ENCODE measurements around the gene SEC31B. TPM values are rescaled to one million over a fixed set of nuclear protein-coding genes. Genes with fewer than 3 reads are reported as not detected.

Gene SEC31B, protein sequence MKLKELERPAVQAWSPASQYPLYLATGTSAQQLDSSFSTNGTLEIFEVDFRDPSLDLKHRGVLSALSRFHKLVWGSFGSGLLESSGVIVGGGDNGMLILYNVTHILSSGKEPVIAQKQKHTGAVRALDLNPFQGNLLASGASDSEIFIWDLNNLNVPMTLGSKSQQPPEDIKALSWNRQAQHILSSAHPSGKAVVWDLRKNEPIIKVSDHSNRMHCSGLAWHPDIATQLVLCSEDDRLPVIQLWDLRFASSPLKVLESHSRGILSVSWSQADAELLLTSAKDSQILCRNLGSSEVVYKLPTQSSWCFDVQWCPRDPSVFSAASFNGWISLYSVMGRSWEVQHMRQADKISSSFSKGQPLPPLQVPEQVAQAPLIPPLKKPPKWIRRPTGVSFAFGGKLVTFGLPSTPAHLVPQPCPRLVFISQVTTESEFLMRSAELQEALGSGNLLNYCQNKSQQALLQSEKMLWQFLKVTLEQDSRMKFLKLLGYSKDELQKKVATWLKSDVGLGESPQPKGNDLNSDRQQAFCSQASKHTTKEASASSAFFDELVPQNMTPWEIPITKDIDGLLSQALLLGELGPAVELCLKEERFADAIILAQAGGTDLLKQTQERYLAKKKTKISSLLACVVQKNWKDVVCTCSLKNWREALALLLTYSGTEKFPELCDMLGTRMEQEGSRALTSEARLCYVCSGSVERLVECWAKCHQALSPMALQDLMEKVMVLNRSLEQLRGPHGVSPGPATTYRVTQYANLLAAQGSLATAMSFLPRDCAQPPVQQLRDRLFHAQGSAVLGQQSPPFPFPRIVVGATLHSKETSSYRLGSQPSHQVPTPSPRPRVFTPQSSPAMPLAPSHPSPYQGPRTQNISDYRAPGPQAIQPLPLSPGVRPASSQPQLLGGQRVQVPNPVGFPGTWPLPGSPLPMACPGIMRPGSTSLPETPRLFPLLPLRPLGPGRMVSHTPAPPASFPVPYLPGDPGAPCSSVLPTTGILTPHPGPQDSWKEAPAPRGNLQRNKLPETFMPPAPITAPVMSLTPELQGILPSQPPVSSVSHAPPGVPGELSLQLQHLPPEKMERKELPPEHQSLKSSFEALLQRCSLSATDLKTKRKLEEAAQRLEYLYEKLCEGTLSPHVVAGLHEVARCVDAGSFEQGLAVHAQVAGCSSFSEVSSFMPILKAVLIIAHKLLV
- 3.3 and 3.9 TPM in 2 replicates for total RNA-seq

DNA sequence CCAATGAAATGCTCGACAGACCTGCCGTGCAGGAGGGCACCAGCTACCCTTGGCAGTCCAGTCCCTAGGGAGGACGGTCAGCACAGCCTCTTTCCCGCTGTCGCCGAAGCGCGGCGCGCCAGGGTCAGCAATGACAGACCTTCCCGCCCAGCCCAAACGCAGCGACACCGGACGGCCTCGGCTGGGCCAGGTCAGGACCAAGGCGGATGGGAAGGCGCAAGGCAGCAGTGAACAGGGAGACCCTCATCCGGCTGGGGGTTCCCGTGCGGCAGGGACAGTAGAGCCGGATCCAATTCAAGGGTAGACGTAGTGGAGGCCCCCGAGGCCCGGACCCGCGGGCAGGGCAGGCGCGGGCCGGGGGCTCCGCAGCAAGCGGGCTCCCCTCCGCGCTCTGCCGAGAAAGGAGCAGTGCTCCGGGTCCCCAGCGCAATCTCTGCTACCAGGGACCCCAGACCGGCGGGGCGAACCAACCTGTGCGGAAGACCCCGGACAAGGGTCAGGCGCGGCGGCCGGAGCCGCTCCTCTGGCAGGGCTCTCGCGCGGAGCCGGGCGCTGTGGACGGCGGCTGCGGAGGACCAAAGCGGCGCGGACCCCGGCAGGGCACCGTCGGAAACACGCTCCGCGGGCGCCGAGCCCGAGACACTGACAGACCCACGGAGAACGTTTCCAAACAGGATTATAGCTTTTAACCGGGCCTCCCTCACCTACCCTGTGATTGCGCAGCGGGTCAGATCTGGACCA, at the start of gene SEC31B:
Gene SEC31B, minus strand, starts transcription at position 551 of the 741 bp plus-strand sequence. CDS start 2,909 bp downstream, outside the sequence.

DNA sequence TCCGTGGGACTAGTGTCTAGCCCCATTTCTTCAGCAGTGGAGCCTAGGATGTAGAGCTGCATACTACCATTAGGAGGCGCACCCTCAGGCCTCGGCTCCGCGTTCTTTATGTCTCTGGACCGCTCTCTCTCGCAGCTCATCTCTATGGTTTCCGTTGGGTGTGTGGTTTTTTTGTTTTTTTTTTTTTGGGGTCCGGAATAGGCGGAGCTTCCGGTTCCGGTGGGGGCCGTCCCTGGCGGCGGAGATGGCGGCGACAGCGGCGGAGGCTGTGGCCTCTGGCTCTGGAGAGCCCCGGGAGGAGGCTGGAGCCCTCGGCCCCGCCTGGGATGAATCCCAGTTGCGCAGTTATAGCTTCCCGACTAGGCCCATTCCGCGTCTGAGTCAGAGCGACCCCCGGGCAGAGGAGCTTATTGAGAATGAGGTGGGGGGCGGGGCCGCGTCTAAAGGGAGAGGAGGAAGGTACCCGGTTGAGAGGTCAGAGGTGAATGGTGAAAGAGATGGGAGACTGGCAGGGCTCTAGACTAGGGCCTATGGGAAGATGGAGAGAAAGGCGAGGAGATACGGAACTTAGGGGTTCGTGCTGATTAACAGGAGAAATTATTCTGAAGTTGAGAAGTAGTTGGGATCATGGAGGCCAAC, 16.2 kb upstream of the SEC31B start, which contains the start of gene HIF1AN:
Gene HIF1AN, plus strand, starts transcription at position 229 of the 639 bp plus-strand sequence. Its CDS starts 16 bp downstream, at position 245.

DNA sequence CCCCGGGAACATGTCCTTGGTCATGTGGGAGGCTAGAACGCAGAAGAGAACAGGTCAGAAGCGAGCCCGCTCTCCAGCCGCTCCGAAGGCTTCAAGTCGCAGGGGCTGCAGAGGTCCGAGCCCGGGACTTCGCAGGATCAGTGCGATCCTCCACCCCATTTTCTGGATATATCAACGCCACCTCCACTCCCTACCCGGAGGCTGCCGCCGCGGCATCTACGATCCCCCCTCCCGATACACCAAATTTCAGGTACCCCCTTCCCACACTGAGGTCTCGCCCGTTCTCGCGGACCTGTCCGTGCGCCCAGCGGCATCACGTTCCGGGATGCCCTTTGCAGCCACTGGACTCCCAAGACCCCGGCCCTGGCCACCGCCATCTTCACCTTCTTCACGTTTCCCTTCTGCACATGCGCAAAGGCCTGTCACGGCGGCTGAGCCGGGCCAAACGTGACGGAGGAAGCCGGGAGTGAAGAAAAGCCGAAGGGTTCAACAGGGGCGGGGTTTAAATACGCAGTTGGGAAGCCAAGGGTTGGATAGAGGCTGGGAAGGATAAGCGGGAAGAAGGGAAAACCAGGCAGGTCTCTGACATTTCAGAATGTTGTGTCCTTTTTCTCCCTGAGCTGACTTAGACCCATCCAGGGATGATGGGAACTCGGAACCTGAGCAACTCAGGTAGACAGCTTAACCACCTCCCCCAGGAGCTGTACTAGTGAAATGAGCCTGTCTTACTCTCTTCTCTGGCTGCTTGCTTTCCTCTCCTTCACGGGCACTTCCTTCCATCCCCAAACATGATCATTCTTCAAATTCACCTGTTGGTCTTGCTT, 10.0 kb upstream of the SEC31B start, which contains the start of gene NDUFB8:
Gene NDUFB8, minus strand, starts transcription at position 397 of the 824 bp plus-strand sequence. Its CDS starts 20 bp downstream, at position 377.

DNA sequence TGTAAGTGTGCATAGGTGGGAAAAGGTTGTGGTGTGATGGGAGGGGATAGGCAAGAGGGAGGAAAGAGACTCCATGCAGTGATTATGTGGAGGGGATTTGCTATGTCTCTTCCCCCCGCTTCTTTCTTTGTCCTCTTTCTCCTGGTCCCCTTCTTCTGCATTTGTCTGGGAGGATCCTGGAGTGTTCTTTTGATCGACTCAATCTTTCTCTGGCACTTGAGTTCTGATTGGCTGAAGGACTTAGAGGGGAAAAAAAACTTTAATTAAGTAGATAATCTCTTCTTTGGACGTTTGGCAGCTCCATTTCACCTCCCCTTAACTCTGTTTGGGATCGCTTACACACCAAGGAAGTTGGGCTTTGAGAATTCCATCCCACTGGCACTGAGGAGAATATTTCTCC, 57.0 kb downstream of the SEC31B start, which contains the start of gene WNT8B:
Gene WNT8B, plus strand, starts transcription at position 301 of the 400 bp plus-strand sequence. CDS start 160 bp downstream, outside the sequence.

Other genes with a start within 250 kb of the SEC31B start
- 50.1 and 73.3 TPM in 2 replicates for gene BLOC1S2, start 233.2 kb downstream of the SEC31B start, total RNA-seq
- not detected in 2 replicates for gene PKD2L1, start 189.6 kb downstream of the SEC31B start, total RNA-seq
- 109 and 329 TPM in 2 replicates for gene SCD, start 172.6 kb downstream of the SEC31B start, total RNA-seq
- gene WNT8B, start 56.9 kb downstream of the SEC31B start, total RNA-seq, result not detected in 2 replicates
- 170 and 235 TPM in 2 replicates for gene NDUFB8, start 10.0 kb upstream of the SEC31B start, total RNA-seq
- gene HIF1AN, start 16.1 kb upstream of the SEC31B start, total RNA-seq, result 10.8 and 12.3 TPM in 2 replicates
- gene PAX2, start 225.7 kb upstream of the SEC31B start, total RNA-seq, result not detected in 2 replicates